ENCODE results near the gene SCAF8.
"Not testable (repeated sequence)": the region's sequence is repeated elsewhere in the genome, so short reads cannot be mapped to it uniquely, and the experiment has no call there.

SCAF8 gene, protein sequence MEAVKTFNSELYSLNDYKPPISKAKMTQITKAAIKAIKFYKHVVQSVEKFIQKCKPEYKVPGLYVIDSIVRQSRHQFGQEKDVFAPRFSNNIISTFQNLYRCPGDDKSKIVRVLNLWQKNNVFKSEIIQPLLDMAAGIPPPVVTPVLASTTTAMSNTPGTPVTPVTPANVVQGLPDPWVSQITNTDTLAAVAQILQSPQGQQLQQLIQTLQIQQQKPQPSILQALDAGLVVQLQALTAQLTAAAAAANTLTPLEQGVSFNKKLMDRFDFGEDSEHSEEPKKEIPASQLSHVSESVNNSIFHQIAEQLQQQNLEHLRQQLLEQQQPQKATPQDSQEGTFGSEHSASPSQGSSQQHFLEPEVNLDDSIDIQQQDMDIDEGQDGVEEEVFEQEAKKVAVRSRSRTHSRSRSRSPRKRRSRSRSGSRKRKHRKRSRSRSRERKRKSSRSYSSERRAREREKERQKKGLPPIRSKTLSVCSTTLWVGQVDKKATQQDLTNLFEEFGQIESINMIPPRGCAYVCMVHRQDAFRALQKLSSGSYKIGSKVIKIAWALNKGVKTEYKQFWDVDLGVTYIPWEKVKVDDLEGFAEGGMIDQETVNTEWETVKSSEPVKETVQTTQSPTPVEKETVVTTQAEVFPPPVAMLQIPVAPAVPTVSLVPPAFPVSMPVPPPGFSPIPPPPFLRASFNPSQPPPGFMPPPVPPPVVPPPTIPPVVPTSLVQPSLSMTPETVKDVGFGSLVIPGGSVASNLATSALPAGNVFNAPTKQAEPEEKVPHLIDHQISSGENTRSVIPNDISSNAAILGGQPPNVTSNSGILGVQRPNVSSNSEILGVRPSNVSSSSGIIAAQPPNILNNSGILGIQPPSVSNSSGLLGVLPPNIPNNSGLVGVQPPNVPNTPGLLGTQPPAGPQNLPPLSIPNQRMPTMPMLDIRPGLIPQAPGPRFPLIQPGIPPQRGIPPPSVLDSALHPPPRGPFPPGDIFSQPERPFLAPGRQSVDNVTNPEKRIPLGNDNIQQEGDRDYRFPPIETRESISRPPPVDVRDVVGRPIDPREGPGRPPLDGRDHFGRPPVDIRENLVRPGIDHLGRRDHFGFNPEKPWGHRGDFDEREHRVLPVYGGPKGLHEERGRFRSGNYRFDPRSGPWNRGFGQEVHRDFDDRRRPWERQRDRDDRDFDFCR (N-terminal part only)

DNA sequence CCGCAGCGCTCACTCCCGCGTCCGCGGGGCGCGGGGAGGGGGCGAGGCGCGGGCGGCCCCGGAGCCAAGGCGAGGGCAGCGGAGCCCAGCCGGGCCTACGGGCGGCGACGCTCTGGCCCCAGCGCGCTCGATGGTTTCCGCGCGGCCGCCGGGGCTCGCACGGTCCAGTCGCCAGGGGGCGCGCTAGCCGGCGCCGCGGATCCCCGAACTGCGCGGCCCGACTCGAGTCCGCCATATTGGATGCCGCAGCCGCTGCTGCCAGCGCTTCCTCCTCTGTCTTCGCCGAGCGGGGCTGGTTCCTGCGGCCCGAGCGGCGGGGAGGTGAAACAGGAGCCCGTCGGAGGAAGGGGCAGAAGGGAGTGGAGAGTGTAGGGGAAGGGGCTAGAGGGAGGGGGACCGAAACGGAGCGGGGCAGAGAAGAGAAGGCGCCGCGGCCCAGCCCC is at the start of gene SCAF8:
Gene SCAF8, plus strand, starts transcription at position 234 of the 443 bp plus-strand sequence. CDS start 485 bp downstream, outside the sequence.
- DNase-seq = peak; percentile 86

DNA sequence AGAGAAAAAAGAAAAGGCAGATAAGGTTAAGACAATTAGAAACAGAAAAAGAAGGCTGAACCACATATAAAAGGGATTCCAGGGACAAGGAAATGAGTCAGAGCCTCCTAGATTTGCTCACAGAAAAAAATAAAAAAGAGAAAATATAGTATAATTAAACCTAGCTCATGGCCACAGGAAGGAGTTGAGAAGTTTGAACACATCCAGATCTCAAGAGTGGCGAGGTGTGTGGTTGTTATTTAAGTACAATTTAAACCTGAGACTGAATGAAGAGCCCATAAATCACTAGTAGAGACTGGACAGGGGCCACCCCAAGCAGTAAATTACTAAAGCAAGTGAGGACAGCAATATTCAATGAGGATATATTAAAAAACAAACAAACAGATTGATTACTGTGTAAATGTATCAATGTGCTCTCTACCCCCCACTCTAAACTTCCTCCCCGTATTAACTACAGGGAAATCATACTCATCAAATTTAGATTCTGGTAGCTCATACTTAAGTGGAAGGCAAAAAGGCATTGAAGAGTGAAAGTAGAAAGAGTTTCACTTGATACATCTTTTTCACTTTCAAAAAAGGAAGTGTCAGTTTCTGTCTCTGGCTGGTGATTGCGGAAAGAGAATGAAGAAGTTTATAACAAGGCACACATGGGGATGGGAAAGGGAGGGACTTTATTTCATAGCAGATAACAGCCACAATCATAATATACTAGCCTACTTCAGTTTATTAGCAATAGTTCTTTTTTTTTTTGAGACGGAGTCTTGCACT is 49.3 kb upstream of the SCAF8 start:
- DNase-seq = no peak

DNA sequence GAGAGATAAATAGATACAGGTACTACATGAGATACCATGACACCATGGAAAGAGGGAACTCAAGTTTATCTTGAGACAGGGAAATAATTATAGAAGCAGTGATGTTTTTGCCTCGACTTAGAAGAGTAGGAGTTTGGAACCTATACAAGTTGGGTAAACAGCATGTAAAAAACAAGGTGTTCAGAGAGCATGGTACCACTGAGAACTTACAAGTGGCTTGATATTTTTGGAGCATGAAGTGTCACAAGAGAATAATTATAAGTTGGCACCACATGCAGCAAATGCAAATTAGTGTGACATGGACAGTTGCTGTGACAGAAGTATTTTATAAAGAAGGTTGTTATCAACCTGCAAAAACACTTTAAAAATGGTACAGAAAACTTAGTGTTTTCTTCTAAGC is 47.1 kb upstream of the SCAF8 start:
- DNase-seq = no peak

DNA sequence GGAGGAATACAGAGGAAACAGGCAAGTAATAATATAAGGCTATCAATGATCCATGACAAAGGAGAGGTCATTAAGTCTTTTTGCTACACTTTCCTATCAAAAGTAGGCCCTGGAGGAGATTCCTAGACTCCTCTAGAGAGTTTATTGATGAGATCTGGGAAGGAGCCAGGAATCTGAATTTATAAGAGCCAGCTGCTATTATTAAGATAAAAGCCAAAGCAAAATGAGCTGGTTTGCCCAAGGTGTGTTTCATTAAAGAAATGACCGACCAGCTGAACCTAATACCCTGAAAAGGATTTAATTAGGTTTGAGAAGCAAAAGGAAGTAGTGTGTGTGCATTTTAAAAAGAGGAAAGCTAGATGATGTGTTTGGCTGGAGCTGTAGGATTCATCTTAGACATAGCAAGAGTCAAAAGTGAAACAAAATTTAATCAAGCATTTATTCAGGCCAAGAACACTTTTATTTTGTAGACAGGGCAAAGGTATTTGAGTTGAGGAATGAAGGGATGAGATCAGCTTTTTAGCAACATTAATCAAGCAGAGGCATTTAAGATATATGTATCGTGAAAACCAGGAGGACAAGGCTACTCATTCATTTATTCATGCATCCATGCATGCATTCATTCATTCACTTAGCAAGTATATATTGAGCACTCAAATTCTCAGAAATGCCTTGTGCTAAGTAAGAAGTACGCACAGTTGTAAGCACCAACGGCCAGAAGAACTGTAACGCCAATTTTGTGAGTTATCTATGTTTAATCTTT is 43.5 kb upstream of the SCAF8 start:
- no peak for DNase-seq

DNA sequence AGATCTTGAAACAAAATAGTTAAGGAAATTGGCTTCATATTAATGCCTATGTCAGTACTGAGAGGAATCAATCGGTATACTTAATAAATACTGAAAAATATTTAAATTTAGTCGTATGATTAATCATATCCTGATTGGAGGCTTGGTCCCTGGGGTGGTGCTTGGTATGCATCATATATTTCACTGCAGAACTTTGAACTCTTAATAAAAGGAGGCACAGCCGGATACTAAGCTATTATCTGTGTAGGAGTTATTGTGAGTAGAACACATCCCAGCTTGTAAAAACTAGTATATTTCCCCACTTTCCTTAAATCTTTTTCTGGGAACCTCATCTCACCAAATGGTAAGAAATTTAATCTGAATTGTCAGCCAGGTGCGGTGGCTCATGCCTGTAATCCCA is 42.4 kb upstream of the SCAF8 start:
- DNase-seq = no peak

DNA sequence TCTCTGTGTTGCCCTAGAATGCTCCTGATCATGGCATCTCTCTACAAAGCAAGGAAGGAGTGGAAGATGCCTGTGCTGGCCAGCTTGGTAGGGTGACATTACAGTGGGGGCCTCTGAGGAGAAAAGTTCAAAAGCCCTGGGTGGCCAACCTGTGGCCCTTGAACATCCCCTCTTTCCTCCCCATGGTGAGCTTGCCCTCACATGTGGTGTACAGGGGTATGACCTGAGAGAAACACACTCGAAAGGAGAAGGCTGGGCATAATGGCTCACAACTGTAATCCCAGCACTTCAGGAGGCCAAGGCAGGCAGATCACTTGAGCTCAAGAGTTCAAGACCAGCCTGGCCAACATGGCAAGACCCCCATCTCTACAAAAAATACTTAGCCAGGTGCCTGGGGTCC is 36.6 kb upstream of the SCAF8 start:
- no peak for DNase-seq

DNA sequence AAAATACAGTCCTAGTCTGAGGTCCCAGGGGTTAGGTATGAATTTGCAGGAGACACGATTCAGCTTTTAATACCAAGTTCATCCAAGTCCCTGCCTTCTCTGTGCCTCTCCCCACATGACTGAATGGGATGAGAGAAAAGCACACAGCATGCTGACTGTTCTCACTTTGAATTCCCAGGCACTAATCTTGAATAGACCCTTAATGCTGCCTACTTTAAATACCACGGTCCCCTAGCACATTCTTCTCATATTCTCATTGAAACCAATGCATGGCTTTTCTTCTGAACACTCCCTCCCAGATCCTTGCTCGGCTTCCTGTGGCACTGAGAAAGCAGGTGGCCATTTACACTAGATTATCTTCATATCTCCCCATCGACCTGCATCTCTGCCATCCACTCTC is 30.1 kb upstream of the SCAF8 start:
- DNase-seq = no peak

DNA sequence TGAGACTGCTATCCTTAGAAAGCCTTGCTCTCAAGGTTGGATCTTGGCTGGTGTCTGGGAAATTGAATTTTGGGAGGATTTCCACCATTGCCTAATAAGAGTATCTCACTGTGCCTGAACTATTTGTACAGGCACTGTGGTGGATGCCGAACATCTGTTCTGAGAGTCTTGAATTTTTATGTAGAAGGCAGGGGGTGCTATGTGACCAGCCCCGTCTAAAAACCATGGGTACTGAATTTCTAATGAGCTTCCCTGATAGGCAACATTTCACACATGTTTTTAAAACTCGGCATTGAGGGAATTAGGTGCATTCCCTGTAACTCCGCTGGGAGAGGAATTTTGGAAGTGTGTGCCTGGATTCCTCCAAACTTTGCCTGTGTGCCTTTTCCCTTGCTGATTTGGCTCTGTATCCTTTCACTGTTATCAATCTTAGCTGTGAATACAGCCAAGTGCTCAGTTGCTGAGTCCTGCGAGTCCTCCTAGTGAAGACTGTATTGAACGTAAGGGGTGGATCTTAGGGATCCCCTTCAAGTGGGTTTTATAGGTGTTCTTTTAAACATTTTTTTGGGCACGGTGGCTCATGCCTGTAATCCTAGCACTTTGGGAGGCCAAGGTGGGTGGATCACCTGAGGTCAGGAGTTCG is 27.6 kb upstream of the SCAF8 start:
- no peak for DNase-seq

DNA sequence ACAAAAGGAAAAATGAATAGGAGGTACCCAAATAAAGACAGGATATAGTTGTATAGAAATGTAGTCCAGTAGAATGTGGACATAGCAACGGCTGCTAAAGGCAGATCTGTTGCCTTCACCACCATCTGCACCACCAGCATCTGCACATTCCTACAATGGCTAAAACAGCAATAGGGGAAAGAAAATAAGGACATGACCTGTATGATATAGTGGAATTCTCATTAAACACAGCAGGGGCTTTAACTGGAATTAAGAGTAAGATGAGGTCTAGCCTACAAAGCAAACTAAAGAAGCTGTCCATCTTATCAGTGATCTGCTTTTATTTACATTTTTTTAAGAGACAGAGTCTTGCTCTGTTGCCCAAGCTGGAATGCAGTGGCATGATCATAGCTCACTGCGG is 26.8 kb upstream of the SCAF8 start:
- DNase-seq = no peak

DNA sequence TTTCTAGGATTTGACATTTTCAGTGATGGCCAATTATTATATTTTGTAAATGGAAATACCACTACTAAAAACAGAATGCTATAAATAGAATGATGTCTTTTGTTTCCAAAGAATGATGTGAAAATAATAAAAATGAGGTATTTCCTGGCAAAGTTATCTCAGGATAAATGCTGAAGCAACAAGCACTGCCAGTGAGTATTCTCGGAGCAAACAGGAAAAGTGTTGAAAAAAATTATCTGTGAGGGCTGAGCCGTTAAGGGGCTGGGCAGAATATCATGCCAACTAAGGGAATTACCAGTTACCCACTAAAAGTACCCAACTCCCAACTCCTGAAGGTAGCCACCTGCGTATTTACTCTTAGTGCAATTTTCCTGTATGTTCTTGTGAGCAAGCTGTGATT is 23.6 kb upstream of the SCAF8 start:
- DNase-seq = no peak

DNA sequence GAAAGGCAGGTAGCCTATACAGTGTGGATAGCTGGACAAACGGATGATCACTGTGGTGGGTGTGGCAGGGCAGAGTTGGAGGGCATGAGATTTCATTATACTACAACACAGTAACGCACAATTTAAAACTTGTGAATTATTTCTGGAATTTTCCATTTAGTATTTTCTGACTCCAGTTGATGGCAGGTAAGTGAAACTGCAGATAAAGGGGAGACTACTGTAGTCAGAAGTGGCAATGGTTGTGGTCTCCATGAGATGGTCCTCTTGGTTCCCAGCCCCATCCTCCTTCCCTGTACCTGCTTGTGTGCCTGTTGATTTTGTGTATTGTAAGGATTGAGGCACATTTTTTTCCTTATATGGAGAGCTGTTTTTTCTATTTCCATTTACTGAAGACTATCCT is 22.5 kb upstream of the SCAF8 start:
- no peak for DNase-seq

DNA sequence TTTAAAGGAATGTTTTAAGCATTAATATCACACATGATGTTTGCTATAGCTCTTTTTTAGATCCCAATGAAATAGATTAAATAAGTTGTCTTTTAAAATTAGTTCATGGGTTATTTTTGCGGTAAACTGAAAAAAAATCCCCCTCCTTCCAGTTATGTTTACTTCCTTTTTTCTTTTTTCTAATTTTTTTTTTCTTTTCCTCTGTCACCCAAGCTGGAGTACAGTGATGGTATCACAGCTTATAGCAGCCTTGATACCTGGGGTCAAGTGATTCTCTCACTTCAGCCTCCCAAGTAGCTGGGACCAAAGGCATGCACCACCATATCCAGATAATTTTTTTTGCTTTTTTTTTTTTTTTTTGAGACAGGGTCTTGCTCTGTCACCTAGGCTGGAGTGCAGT is 17.8 kb upstream of the SCAF8 start:
- DNase-seq = no peak

DNA sequence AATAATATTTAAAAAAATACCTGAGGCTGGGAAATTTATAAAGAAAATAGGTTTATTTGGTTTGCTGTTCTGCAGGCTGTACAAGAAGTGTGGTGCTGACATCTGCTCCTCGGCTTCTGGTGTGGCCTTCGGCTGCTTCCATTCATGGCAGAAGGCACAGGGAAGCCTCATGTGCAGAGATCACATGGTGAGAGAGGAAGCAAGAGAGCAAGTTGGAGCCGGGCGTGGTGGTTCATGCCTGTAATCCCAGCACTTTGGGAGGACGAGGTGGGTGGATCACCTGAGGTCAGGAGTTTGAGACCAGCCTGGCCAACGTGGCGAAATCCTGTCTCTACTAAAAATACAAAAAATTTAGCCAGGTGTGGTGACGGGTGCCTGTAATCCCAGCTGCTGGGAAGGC is 16.9 kb upstream of the SCAF8 start:
- not testable (repeated sequence) for DNase-seq

DNA sequence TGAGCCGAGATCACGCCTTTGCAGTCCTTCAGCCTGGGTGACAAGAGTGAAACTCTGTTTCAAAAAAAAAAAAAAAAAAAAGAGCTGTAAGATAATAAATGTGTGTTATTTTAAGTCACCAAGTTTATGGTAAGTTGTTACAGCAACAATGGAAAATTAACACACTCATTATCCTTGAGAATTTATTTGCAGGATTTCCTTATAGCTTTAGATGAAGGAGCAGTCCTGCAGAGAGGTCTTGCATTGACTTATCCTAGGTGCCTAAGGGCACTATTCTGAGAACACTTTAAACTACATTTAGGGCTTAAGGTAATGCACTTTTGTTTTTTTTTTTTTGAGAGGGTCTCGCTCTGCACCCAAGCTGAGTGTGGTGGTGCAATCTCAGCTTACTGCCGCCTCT is 13.8 kb upstream of the SCAF8 start:
- no peak for DNase-seq

DNA sequence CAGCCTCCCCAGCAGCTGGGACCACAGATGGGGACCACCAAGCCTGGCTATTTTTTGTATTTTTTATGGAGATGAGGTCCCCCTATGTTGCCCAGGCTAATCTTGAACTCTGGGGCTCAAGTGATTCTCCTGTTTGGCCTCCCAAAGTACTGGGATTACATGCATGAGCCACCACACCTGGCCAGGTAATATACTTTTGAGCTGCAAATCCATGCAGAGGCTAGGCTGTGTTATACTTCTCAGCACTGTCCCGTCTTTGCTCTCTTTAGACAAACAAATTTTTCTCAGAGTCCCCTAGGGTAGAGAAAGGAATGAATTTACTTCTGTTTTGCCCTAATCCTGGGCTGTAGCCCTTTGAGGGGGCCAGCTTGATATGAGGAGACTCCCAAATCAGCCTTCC is 13.4 kb upstream of the SCAF8 start:
- no peak for DNase-seq

DNA sequence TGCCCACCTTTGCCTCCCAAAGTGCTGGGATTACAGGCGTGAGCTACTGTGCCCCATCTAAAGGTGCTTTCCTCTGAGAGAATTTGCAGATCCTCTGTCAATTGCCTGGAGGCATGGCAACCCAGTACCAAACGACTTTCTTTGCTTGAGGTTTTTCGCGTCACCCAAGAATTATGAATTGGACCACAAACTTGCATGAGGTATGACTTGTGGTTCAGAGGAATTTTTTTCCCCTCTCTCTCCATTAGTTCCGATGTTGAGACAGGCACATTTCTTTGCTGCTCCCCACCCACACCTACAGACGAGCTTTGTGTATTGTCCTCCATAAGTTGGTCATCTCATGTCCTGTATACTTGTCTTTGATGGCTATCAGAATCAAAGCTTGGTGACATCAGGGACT is 11.8 kb upstream of the SCAF8 start:
- DNase-seq = no peak

DNA sequence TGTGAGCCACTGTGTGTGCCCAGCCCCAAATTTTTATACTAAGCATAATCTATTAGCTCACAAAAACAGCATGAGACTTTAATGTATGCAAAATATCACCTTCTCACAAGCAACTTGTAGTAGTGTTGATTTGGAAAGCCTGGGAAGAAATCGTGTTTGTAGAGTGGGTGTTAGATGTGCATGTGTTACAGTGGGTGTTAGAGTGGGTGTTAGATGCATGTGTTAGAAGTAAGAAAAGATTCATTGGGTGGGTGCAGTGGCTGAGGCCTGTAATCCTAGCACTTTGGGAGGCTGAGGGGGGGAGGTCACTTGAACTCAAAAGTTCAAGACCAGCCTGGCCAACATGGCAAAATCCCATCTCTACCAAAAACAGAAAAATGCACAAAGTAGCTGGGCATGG is 6.3 kb upstream of the SCAF8 start:
- no peak for DNase-seq

DNA sequence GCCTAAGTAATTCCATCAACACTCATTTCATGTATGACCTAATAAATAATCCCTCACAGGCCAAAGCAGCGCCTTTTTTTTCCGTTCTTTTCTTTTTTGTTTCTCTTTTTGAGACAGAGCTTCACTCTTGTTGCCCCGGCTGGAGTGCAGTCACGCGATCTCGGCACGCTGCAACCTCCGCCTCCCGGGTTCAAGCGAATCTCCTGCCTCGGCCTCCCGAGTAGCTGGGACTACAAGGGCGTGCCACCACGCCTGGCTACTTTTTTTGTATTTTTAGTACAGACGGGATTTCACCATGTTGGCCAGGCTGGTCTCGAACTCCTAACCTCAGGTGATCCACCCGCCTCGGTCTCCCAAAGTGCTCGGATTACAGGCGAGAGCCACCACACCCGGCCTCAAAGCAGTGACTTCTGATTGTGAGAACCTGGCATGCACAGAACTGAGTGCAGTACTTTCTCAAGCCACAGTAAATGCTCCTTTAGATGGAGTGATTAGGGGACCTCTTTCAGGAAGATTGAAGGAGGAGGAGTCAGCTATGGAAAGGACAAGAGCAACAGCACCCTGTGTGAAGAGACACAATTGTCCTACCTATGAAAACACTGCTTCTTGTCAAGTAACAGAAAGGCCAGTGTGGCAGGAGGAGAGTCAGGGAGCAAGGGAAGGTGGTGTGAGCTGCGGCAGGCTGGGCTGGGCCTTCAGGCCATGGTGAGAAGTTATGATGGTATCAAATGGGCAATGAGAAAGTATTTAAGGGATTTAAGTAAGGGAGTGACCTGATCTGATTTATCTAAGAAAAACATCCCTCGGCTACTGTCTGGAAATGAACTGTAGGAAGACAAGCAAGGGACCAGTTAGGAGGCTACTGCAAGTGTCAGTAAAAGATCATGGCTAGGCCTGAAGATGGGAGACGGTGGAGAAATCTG is 1.7 kb upstream of the SCAF8 start:
- no peak for DNase-seq

DNA sequence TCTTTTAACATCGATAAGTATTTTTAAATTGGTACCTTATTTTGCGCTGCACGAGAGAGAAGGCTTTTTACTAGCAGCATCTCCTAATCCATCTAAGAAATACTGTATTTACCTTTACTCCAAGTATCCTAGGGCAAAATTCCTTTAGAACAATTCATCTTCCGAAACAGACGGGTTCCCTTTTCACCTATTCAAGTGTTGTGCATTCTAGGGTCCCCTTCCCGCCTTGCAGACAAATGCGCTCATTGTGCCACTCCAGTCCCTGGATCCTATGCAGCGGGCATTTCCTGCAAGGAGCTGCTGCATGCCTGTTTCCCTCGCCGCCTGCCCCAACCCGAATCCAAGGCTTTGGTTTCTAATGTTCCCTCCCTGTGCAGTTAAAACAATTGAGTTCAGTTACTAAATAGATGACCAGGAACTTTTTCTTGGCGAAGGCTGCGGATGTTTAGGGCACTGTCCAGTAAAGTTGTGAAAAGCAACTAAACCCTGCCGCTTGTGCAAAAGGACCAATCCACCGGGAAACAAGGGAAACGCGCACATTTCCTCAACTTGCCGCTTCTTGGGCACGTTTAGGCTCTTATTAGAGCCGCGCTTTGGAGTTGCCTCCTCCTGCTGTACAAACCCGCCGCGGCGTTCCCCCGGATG is 556 bp upstream of the SCAF8 start:
- peak; percentile 86 for DNase-seq

All from NCI-H1092 treated with DMSO at 0.1 percent for 48 hours (cell line).